ENCODE results near the gene MTRF1L.

DNA sequence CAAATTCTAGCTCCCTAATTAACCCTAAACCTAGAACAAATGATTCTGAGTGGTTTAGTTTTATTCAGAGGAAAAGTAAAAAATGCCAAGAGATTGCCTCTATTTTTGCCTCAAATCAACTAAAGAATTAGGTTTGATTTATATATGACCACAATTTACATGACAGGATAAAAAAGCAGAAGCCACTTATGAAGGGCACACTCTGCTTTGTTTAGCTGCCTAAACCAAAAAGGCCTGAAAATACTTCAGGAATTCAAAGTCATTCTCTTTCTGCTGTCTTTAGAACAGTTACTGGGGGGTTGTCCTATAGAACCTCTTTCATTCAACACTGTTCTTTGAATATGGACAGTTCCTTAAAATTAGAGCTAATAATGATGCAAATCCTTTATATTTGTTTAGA lies 25.0 kb downstream of the MTRF1L start:
- TF ChIP-seq POLR2A (IDR thresholded peaks at IDR 0.05; ENCODE audit: extremely low read depth, insufficient read length) (no peak), MYC (IDR thresholded peaks at IDR 0.05; ENCODE audit: low read depth, low read length) (no peak)
- TF ChIP-seq, protein P1, sequence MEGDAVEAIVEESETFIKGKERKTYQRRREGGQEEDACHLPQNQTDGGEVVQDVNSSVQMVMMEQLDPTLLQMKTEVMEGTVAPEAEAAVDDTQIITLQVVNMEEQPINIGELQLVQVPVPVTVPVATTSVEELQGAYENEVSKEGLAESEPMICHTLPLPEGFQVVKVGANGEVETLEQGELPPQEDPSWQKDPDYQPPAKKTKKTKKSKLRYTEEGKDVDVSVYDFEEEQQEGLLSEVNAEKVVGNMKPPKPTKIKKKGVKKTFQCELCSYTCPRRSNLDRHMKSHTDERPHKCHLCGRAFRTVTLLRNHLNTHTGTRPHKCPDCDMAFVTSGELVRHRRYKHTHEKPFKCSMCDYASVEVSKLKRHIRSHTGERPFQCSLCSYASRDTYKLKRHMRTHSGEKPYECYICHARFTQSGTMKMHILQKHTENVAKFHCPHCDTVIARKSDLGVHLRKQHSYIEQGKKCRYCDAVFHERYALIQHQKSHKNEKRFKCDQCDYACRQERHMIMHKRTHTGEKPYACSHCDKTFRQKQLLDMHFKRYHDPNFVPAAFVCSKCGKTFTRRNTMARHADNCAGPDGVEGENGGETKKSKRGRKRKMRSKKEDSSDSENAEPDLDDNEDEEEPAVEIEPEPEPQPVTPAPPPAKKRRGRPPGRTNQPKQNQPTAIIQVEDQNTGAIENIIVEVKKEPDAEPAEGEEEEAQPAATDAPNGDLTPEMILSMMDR (IDR thresholded peaks at IDR 0.05; ENCODE audit: low read depth, low read length) = no peak
- TF ChIP-seq, protein P2, sequence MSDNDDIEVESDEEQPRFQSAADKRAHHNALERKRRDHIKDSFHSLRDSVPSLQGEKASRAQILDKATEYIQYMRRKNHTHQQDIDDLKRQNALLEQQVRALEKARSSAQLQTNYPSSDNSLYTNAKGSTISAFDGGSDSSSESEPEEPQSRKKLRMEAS (IDR thresholded peaks at IDR 0.05; ENCODE audit: low read depth, low read length) = no peak
